NCI-H82 (cell line): Measurements from ENCODE around the gene KCNIP4.

Experiments
- DNase-seq: peaks from one replicate; lab custom pipeline; 2025; lab: John Stamatoyannopoulos, UW

KCNIP4 gene

DNA sequence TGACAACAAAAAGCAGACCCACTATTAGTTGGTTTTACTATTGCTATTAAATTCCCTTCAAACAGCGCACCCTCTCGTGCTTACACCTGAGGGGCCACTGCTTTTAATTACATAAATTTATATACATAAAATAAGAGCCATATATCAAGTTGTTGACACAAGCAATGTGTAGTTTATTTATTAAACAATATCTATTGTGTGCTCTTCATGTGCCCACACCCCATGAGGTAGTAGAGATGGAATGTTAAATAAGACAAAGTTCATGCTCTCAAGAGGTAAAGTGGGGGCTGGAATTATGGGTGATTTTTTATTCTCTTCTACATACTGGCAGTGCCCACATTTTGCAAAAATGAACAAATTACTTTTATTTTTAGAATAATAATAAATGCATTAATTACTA is 47.3 kb downstream of the KCNIP4 start:
- DNase-seq, result no peak

DNA sequence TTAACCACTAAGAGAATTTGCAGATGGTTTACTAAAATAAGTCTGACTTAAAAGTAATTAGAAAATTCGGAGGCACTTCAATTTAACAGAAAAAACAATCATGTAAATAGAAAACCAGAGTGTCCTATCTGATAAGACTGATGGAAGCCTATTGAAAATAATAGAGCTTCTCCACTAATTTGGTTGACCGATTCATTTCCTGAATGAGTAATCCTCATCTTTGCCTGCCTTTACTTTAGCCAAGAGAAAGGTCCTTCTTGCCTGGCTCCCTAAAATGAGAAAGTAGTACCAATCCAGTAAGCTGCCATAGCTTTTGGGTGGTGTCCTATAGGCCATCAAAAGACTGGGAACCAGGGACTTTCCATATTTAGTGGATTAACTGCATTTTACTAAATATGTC is 48.4 kb downstream of the KCNIP4 start:
- no peak for DNase-seq

DNA sequence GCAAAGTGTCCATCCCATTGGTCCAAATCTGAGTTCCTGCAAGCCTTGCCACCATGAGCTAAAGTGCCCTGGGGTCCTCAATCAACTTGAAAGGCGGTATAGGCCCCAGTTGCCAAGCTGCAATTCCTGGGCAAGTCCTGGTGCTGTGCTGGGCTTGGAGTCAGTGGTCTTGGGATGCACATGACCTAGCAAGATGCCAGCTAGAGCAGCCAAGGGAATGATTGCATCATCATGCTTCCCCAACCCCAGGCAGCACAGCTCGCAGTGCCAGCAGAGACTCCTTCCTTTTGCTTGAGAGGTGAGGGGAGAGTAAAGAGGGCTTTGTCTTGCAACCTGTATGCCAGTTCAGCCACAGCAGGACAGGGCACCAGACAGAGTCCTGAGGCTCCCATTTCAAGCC is 50.5 kb downstream of the KCNIP4 start:
- DNase-seq, result no peak

DNA sequence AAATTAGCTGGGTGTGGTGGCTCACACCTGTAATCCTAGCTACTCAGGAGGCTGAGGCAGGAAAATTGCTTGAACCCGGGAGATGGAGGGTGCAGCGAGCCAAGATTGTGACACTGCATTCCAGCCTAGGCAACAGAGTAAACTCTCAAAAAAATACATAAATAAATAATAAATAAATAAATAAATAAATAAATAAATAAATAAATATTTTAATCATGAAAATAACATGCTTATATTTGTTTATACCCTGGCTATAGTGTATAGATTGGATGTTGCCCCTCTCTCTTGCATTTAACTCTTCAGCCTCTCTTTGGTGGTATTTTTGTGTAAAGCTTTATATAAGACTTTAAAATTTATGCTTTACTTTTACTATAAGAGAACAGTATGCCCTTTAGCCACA is 51.8 kb downstream of the KCNIP4 start:
- DNase-seq, result no peak

DNA sequence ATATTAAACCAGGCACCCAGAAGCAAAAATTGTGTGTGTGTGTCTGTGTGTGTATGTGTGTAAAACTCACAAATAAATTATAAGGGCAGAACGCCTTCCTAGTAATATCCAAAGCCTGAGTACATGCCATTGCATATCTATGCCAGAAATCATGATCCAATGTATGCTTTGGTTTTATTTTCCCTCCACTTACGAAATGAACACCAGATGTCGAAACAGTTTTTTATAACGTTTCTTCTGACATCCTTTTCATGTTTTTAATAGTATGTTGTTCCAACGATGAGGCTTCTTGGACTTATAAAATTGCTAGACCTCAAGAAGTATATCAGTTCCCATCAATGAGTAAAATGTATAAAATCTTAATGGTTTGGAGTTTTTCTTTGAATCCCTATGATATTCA is 55.4 kb downstream of the KCNIP4 start:
- DNase-seq, result no peak

DNA sequence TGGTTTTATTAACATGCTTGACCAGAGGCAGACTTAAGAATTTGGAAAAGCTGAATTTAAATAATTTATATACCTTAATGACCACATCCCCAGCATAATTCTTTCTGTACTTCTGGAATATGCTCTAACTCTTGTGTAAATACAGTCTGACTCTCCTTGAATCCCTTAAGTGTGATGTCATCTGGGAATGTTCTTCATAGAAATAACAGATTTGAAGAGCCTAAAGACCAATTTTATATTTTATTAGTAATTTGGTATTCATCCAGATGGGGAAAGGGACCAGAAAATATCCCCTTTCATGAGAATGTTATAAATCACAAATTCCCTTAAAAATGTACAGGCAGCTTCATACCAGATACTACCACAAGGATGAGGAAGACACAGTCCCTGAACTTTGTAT is 58.3 kb downstream of the KCNIP4 start:
- DNase-seq, result no peak

DNA sequence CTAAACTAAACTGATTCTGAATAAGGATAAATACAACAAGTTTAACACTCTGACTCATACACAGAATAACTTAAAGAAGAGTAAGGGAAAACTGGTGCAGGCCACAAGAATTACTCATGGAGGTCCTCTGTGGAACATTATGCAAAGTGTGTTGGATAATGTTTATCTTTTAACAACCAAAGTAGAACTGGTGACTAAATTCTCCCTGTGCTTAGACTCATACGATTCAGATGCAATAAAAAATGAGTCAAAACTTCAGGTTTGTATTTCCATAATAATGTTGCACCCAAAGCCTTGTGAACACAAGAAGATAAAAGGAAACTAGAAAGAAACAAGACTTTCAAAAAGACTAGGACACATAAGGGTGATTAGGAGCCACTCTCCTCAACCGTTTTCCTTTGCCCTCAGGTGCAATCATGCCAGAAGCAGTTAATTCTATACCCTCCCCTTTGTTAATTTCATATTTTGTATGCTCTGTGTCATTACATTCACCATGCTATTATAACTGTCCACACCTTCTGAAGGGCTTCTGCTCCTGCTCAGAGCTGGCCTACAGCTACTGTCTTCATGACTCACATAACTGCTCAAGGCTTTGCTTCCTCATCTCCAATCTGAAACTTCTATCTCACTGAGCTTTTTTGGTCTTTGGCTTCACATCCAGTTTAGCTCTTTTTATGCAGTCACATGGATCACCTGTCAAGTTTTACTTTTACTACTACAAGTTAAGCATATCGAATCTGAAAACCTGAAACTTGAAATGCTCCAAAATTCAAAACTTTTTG is 60.2 kb downstream of the KCNIP4 start:
- DNase-seq, result no peak

DNA sequence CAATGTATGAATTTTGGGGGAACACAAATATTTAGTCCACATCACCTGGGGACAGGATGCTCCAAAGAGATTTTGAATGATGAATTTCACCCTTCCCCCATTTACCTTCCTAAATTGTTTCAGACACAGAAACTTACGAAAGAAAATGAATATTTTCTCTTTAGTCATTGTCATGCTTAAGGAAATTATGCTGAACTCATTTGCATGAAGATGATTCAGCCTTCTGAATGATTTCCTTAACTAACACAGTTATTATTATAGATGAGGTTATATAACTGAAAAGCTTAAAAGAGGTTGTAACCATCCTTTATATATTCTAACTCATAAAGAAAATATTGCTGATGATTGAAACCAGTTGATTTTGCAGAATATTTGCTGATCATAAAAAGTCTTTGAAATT is 61.1 kb downstream of the KCNIP4 start:
- no peak for DNase-seq

DNA sequence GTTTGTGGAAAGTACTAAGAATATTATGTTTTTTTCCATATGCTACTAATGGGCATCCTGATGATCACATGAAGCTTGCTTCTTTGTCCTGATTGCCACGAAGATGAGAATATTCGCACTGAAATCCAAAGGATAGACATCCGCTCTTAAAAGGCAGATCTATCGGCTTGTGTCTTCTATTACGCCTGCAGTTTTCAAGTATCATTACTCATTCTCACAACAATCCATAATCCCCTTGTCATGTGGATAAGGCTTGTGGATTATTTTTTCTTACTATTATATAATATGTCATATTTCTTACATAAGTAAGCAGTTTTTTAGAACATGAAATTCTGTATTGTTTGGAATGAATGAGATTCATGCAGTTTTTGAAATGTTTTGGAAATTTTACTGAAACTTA is 62.8 kb downstream of the KCNIP4 start:
- no peak for DNase-seq

DNA sequence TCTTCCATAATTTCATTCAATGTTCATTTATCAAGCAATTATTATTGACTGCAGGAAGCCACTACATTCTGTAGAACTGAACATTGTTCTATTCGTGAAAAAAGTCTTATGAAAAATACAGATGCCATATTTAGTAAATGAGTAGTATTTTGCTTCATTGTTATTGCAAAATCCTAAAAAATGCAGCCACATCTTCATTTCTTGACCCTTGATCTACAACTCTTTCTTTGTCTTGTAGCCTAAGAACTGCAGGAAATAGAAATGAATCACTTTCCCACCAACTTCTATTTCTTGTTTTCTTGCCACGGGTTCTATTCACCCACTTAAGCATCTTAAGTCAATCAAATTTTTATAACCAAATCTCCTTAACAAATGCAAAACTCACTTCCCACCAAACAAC is 63.3 kb downstream of the KCNIP4 start:
- no peak for DNase-seq

DNA sequence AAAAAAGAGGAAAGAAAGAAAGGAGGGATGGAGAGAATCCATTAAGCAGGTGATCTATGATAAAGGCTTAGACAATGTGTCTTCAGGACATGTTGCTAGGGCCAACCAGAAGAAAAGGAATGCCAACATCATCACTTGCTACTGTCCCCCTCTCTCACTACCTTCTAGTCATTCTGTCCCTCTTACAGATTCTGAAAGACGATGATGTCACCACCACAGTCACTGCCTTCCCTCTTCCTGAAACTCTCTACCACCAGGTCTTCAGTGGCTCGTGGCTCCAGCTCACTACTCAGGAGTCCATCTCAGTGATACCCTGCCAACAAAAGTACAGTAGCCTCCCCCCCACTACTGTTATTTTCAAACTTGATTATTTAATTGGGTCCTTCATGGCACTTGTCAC is 64.0 kb downstream of the KCNIP4 start:
- DNase-seq, result no peak

DNA sequence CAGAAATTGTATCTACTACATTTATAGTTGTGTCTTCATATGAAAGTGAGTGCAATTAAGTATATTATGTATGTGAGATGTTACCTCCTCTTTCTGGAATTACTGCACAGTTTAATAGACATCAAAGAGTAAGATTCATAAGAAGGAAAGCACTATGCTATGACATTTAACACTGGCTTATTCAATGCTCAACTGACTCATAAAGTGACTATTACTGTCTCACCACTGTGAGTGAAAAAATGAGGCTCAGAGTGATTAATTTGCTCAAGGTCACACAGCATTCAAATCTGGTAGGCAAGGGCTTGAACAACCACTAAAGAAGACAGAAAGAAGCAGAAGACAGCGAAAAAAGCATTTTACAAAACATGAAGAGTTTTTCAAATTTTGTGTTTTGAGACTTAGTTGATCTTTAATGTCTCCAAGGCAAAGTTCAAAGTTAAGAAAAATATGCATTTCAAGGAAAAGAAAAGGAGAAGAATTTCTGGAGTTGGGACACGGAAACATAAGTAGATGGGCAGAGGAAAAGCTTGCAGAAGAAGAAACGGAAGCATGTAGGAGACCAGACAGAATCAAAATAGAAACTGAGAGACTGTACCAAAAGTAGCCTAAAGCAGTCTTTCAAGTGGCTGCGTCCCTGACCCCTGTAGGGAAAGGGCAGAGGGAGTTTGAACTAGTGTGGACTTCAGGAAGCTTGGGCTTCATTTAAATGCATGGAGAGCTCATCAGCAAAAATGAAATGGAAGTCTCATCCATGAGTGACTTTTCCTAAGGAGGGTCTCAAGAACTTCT is 66.3 kb downstream of the KCNIP4 start:
- DNase-seq, result no peak

DNA sequence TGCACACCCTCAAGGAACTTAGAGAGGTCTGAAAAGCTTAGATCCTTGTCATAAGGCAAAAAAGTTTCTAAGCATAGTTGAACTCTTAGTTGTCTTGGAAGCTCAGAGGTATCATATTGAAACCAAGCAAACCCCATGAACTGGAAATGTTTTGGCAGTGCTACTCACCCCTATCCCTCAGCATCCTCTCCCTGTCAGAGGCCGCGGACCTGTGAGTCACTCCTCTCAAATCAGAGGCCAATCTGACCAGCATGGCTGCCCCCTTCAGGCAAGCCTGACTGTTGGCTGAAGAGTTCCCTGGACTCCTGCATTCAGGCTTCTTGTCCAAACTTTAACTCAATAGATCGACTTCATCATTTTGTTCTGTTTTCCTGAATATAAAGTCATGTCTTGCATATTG is 69.4 kb downstream of the KCNIP4 start:
- DNase-seq, result no peak

DNA sequence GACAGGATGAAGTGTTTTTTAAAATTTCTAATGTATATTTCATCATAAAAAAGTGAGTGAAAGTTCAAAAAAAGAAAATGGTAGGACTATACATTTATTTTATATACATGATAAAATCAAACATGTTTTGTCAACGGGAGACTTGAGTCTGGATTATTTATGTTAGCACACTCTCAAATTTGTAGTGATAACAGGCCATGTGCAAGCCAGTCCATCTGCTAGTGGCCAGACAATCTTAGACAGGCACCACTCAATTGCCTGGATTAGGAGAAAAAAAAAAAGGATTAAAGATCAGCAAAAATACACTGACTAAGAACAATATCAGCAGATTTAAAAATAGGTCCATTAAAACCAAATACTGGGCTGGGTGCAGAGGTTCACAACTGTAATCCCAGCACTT is 71.9 kb downstream of the KCNIP4 start:
- peak; percentile 31 for DNase-seq

DNA sequence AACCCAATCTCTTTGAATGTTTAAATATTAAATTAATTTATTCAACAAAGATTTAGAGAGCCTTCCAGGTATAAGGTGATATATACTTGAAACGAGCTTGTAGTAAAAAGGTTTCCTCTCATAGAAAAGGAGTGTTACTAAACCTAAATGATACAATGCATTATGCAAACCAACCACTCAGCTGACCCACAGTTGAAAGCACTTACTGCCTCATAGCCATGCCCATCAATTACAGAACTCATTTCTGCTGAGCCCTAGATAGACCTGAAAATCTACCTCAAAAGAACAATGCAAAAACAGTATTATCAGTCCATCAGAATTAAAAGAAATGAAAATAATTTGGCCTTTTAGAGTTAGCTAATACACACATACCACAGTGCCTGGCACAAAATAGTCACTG is 75.4 kb downstream of the KCNIP4 start:
- no peak for DNase-seq

DNA sequence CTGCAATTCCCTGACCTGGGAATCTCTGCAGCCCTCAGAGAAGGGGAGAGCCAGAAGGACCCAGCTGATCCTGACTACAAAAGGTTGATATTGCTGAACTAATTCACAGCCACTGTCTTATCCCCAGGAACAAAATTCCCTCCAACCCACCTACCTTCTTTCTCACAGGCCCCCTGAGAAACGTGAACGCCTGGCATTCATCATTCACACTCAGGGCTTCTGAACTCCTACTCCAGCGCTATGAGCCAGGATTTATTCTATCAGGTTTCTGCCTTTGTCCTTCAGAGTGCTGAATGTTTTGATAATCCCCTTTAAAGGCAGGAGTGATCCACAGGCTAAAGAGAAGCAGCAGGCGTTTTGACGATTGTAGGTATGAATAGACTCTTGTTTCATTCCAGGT is 76.5 kb downstream of the KCNIP4 start:
- DNase-seq, result peak; percentile 24

DNA sequence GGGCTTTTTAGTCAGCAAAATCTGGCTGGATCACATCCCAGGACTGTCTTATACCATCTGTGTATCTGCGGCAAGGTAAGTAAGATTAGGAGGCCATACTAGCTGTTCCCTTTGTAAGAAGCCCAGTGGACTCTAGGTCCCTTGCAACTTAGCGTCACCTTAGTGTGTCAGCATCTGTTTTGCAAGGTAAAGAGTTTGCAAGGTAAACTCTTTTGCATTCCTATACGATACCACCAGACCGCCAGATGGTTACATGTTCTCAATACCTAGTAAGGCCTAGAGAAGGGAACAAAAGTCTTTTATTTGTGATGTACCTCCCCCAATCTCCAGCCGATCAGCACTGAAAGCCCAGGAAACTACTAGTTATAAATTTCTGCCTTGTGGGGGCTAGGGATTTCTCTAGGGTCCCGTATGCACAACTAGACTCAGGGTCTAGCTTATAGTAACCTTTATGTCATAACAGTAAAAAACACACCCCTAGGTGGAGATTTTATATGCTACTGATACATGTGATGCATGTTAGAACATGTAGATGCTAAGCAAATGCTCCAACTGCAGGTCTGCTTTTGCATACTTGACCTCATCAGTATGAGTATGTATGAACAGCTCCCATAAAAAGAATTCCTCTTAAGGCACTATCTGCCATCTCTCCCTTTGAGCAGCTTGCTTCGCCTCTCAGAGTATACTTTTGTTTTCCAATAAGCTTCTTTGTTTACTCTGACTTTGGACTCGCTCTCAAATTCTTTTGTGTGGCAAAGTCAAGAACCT is 78.4 kb downstream of the KCNIP4 start:
- no peak for DNase-seq

DNA sequence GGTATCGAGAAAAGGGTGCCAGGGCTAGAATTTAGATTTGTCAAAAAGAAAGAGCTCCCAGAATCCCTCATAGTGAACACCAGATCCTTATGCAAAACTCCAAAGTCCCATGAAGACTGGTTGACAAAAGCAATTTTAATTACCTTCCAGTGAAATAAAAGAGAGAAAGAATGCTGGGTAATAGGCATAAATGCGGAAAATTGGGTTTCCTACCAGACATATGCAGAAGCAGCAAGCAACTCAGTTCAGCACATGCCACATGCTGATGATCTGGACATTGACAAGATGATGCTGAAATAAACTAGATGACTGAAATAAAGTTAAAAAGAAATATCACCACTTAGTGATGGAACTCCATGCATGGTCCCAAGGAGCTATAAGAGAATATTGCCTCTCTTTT is 83.9 kb downstream of the KCNIP4 start:
- DNase-seq, result no peak

DNA sequence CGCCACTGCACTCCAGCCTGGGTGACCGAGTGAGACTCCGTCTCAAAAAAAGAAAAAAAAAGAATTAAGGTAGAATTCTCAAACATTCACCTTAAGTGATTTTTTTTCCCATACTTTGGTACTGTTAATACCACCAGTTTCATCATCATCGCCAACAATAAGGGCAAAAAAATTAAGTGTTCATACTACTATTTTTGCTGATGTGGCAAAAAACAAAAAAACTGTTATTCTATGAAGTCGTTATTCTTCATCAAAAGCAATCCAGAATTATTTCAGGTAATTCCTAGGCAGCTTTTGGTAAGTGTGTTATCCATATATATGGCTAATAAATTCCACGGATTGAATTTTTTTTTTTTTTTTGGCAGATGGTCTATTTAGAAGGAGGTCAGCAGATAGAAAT is 85.7 kb downstream of the KCNIP4 start:
- no peak for DNase-seq

DNA sequence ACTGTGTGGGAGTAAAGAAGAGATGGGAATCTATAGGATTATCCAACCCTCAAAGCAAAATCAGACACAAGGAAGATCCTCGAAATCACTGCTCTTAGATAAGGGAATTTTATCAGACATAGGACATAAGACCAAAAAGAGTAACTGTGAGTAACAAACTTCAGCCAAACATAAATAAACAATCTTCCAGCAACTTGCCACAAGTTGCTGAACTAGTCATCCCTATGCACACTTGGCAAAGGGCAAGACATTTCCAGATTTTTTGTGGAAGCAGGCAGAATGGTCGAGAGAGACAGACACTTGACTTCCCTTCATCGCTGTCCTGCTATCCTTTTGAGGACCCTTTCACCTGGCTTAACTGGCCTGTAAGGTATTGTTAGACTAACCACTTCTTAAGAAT is 89.6 kb downstream of the KCNIP4 start:
- no peak for DNase-seq

DNA sequence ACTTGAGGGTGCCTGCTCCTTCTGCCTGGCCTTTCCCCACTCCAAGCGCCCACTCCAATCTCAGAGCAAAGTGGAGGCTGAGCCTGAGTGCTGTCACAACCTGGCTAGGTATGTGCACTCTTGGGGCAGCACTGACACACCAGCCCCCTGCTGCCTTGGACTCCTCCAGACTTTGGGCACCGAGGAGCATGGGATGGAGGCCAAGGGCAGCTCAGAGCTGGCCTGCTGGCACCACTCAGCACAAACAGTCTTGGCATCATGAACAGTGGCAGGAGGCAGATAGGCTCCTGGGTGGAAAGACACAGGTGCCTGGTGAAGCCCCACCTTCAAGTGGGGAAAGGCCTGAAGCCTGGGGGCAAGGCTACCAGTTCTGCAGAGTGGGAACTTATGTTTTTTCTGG is 91.8 kb downstream of the KCNIP4 start:
- no peak for DNase-seq

DNA sequence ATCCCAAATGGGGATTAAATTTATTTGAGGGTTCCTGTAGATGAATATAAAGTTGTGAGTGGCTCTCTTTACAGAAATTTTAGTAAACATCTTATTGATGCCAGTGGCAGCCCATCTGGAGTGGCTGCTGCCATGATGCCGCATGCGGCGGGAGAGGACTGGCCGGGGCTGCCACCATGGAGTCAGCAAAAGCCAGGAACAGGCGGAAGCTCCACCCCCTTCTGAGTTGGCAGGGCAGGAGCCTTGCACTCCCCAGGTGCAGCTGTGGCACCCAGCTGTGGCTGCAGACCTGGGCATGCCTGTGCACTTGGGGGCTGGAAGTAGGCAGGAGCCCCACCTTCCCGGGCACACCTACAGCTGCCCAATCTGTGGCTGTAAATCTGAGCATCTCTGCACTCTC is 92.3 kb downstream of the KCNIP4 start:
- DNase-seq, result no peak

DNA sequence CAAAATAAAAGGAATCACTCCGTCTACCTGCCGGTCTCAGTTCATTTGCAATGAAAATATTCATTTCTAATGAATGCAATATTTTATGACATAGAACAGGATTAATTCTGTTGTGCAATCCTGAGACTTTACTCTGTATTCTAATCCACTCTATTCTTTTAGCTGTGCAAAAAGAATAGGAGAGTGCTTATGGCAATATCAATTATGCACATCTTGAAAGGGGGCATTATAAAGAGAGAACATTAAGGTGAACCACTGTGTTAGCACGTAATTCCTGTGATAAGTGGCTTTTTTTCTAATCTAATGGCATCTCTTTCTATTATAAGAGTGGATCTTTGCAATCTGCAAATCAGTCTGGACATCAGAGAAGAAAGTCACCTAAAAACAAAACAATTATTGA is 99.5 kb downstream of the KCNIP4 start:
- no peak for DNase-seq
